BJ (cell line): ENCODE results near the gene EYA4. TPM values are rescaled to one million over a fixed set of nuclear protein-coding genes. Genes with fewer than 3 reads are reported as not detected.

Experiments used
- CTCF ChIA-PET: fragments of 350-600 bp; formaldehyde crosslinking; extraction: SDS; loops from one replicate; lab custom pipeline; 2021; ENCODE audit warnings: antibody characterized with exemption, inconsistent platforms; lab: Yijun Ruan, JAX
- POLR2A ChIA-PET: fragments of 300-600 bp; sonication (Branson Sonifier 250); formaldehyde crosslinking; extraction: SDS; loops from one replicate; lab custom pipeline; 2021; ENCODE audit warnings: antibody characterized with exemption; lab: Charles Lee
- DNase-seq: peaks from one replicate; pipeline ENCODE4 v3.0.0-alpha.2; 2011; ENCODE audit warnings: low read depth
- H3K27me3 ChIP-seq: 2 replicates; pipeline ENCODE4 v1.6.0; 2011; ENCODE audit warnings: low read length; ENCODE audit not compliant: control insufficient read depth, insufficient read depth
- H3K36me3 ChIP-seq: 2 replicates; pipeline ENCODE4 v1.5.1; 2011; ENCODE audit warnings: low read length; ENCODE audit not compliant: control insufficient read depth, insufficient read depth
- H3K4me3 ChIP-seq: 2 replicates; pipeline ENCODE4 v1.5.1; 2011; ENCODE audit warnings: low read depth, mild to moderate bottlenecking, control low read depth, low read length
- polyA plus RNA-seq: library from polyadenylated mRNA; depleted of rRNA; stranded (reverse); fragments of >200 nt; gene quantifications from 2 replicates; pipeline ENCODE4 v1.2.3, GENCODE V29; 2011
- TF ChIP-seq, protein P1 (sequence below): IDR thresholded peaks from 2 replicates; pipeline ENCODE4 v1.5.1; 2011; ENCODE audit warnings: low read depth, mild to moderate bottlenecking, control low read depth, inconsistent platforms, low read length, moderate library complexity; ENCODE audit not compliant: insufficient read depth

The EYA4 gene
- polyA plus RNA-seq, 1 experiment = 0.32 TPM

DNA sequence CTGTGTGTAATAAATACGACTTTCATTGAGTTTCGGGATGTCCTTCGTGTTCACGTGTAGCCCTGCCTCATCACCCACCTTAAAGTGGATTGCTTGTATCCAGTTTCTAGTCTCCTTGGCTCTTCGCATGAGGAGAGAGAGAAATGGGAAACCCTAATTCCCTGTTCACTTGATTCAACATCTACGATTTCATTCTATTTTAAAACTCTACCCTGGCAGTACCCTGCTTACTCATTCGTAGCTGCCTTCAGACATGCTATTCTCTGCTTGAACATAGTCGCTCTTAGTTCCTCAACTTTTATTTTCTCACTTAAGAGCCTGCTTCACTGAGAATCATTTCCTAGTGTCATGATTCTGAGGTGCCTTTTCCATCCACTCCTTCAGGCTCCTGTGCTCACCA is 163.6 kb downstream of the EYA4 start:
- ChIA-PET POLR2A (no interaction called here), CTCF (no interaction called here)
- TF ChIP-seq, protein P1, sequence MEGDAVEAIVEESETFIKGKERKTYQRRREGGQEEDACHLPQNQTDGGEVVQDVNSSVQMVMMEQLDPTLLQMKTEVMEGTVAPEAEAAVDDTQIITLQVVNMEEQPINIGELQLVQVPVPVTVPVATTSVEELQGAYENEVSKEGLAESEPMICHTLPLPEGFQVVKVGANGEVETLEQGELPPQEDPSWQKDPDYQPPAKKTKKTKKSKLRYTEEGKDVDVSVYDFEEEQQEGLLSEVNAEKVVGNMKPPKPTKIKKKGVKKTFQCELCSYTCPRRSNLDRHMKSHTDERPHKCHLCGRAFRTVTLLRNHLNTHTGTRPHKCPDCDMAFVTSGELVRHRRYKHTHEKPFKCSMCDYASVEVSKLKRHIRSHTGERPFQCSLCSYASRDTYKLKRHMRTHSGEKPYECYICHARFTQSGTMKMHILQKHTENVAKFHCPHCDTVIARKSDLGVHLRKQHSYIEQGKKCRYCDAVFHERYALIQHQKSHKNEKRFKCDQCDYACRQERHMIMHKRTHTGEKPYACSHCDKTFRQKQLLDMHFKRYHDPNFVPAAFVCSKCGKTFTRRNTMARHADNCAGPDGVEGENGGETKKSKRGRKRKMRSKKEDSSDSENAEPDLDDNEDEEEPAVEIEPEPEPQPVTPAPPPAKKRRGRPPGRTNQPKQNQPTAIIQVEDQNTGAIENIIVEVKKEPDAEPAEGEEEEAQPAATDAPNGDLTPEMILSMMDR = no peak
- Histone ChIP-seq H3K36me3 (no peaks in the 10 kb centered on the region), H3K27me3 (no peaks in the 10 kb centered on the region), H3K4me3 (no peak overlapping the region)
- DNase-seq = no peak

DNA sequence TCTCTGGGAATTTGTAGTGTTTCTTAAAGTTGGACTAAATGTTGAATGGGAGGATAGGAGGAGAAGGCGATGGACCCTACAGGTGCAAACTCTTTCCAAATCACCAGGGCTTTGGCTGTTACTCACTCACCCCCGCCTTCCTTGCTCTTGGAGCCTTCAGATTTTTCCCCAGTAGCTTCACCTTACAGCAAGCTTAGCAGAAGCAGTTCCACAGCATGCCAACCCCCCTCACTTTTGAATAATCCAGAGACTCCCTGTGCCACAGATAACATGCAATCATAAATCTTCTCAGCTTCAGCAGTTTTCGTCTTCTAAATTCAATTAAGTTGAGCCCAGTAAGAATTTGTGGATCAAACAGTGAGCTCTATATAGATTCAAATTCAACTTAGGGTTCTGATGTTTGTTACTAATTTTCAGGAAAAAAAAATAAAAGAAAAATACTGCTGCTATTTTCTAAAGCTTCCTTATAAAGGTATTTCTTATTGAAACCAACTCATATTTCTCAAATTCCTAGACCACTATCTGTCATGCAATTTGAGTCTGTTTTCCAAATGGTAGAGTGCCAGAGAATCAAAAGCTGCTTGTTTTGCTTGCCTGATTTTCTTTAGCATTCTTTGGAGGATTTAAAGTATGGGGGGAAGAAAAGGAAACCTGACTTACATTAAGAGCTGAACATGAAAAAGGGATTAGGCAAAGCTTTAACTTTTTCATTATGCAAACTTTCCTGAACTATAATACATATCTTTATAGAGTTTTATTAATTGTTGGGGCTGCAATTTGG is 166.4 kb downstream of the EYA4 start:
- no peak for DNase-seq
- ChIA-PET CTCF (interaction anchor here (0.6 kb wide), 1 partner anchor 125 kb away, joined by 3 read pairs; no protein-coding TSS in a partner anchor), POLR2A (no interaction called here)
- H3K4me3 ChIP-seq = no peak overlapping the region
- H3K27me3 ChIP-seq = no peaks in the 10 kb centered on the region
- H3K36me3 ChIP-seq = no peaks in the 10 kb centered on the region
- TF ChIP-seq, protein P1 = no peak

DNA sequence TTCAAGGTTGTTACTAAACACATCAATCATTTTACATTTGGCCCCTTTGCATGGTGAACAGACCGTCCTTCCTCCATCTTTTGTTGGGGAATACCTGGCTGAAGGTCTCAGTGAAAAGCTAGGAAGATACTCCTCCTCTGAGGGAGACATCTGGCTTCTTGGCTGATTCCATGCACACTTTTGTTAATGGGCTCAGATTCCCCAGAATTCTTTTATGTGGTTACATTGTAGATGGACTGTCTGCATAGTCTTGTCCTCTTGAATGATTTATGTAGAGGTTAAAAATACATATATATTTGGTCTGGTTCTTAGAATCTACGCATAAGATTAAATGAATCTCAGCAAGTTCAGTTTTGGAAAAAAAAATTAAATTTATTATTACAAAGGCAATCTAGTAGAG is 167.0 kb downstream of the EYA4 start:
- DNase-seq = no peak
- TF ChIP-seq, protein P1 = no peak

DNA sequence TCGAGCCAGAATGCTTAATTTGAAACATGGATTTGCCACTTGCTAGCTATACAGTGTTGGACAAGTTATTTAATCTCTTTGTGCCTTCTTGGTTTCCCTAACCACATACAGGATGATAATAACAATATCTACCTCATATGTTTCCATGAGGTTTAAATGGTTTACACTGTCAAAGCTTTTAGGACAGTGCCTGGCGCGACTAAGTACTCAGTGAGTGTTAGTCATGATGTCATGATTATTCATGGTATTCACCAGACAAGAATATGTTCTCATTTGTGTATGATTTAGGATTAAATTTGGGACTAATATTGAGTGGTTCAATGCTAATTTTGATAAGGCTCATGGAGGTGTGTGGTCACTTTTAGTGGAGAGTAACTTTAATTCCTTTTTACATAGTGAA is 167.4 kb downstream of the EYA4 start:
- ChIA-PET POLR2A (no interaction called here), CTCF (no interaction called here)
- TF ChIP-seq, protein P1 = no peak
- H3K36me3 ChIP-seq = no peaks in the 10 kb centered on the region
- no peak overlapping the region for H3K4me3 ChIP-seq
- H3K27me3 ChIP-seq = no peaks in the 10 kb centered on the region
- DNase-seq = no peak

More for the DNA sequence above, 167.0 kb downstream of the EYA4 start:
- CTCF ChIA-PET = interaction anchor here (0.6 kb wide), 1 partner anchor 124 kb away, joined by 3 read pairs; no protein-coding TSS in a partner anchor
- Histone ChIP-seq H3K36me3 (no peaks in the 10 kb centered on the region), H3K27me3 (no peaks in the 10 kb centered on the region), H3K4me3 (no peak overlapping the region)
- POLR2A ChIA-PET = no interaction called here

DNA sequence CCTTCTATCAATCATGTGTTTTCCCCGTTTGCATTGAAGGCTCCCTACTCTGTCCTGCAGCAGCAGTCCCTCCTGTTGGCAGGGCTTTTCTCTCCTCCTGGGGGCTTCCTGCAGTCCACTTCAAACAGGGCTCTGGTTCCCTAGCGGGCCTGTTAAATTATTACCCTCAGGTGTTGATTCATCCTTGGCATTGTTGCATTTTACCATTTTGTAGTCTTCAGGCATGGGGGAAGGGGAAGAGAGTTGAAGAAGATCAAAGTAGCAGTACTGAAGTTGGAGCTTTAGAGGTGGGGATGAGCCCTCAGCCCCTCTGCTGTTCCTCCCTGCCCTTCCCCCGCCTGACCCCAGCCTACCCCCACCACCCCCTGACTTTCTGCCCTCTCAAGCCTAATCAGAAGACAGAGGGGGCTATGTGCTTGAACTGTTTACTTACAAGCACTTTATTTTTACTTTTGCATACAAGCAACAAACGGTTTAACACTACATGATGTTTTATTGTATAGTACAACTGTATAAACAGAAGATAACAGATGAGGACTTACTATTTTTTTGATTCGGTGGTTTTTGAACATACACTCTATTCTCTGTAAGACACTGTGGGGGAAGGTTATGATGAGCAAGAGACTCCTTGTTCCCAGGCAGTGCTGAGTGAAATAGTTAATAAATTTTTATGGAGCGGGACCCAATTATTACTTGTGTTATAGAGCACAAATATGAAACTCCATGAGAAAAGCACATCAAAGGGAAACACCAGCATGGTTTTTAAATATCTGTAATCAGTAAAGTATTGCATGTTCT is 169.7 kb downstream of the EYA4 start:
- Histone ChIP-seq H3K4me3 (no peak overlapping the region), H3K36me3 (no peaks in the 10 kb centered on the region), H3K27me3 (no peaks in the 10 kb centered on the region)
- POLR2A ChIA-PET = no interaction called here
- CTCF ChIA-PET = interaction anchor here (1.2 kb wide), 1 partner anchor 90 kb away, joined by 3 read pairs; no protein-coding TSS in a partner anchor
- TF ChIP-seq, protein P1 = no peak
- DNase-seq = no peak
